GM12878 (cell line): ENCODE results near the gene POFUT1. TPM values are rescaled to one million over a fixed set of nuclear protein-coding genes. Genes with fewer than 3 reads are reported as not detected.

Experiments
- ATAC-seq: fragments of 200-7000 bp; cut with Tn5 transposase; 3 replicates; pipeline ENCODE4 v1.9.1; 2020; ENCODE audit warnings: mild to moderate bottlenecking, moderate library complexity
- BruUV-seq: library from RNA; stranded (reverse); fragments of 400-500 nt; replicated peaks from 2 replicates; lab custom pipeline; 2021; lab: Mats Ljungman, UMichigan
- CTCF ChIA-PET: fragments of 300-600 bp; sonication (Branson Sonifier 250); formaldehyde crosslinking; extraction: SDS; loops from one replicate; lab custom pipeline; 2021; ENCODE audit warnings: inconsistent platforms; lab: Yijun Ruan, JAX
- POLR2A ChIA-PET: fragments of 350-600 bp; formaldehyde crosslinking; extraction: SDS; loops from one replicate; lab custom pipeline; 2021; ENCODE audit warnings: inconsistent platforms; lab: Charles Lee
- RAD21 ChIA-PET: fragments of 300-600 bp; sonication (Branson Sonifier 250); formaldehyde crosslinking; loops from one replicate; lab custom pipeline; 2023; ENCODE audit warnings: antibody characterized with exemption; ENCODE audit not compliant: unreplicated experiment; lab: Charles Lee
- SMC1A ChIA-PET: fragments of 300-600 bp; sonication (Branson Sonifier 250); formaldehyde crosslinking; loops from one replicate; lab custom pipeline; 2023; ENCODE audit not compliant: unreplicated experiment, uncharacterized antibody; lab: Charles Lee
- DNase-seq: peaks from one replicate; pipeline ENCODE4 v3.0.0-alpha.2; 2011; ENCODE audit warnings: low read depth, low spot score
- FAIRE-seq: peaks from 3 replicates; lab custom pipeline; 2011; peaks lifted over from hg19 to GRCh38; lab: Jason Lieb, UNC
- H2AFZ ChIP-seq: 2 replicates; pipeline ENCODE4 v1.6.0; 2011; ENCODE audit warnings: low read depth, low read length, control low read depth; ENCODE audit not compliant: control insufficient read depth
- H3K27ac ChIP-seq: 2 replicates; pipeline ENCODE4 v1.5.1; 2011; ENCODE audit warnings: control low read depth; ENCODE audit not compliant: control insufficient read depth, insufficient read depth
- H3K27me3 ChIP-seq, 2 experiments: replicated peaks in 1 of 2; 2 replicates each; pipeline versions ENCODE4 v1.6.0 to v1.6.1; 2011; ENCODE audit warnings: low read length in 1 of 2; ENCODE audit not compliant: control insufficient read depth in 2 of 2, insufficient read depth in 2 of 2
- H3K36me3 ChIP-seq, 2 experiments: 2 replicates each; pipeline ENCODE4 v1.5.1; 2011; ENCODE audit warnings: low read length in 1 of 2; ENCODE audit not compliant: control insufficient read depth in 2 of 2, insufficient read depth in 2 of 2
- H3K4me1 ChIP-seq: 2 replicates; pipeline ENCODE4 v1.6.1; 2011; ENCODE audit warnings: mild to moderate bottlenecking, low read length, moderate library complexity, mixed read lengths; ENCODE audit not compliant: control insufficient read depth, insufficient read depth
- H3K4me2 ChIP-seq: 2 replicates; pipeline ENCODE4 v1.6.0; 2011; ENCODE audit warnings: control low read depth; ENCODE audit not compliant: control insufficient read depth, insufficient read depth
- H3K4me3 ChIP-seq: fragments of 200-600 bp; sonication (generic); 2 replicates; pipeline ENCODE4 v1.5.1; 2016
- H3K79me2 ChIP-seq: 2 replicates; pipeline ENCODE4 v1.6.0; 2011; ENCODE audit warnings: low read length; ENCODE audit not compliant: control insufficient read depth, insufficient read depth
- H3K9ac ChIP-seq: 2 replicates; pipeline ENCODE4 v1.8.0; 2011; ENCODE audit warnings: low read length, control low read depth, mixed read lengths; ENCODE audit not compliant: control insufficient read depth, insufficient read depth
- H3K9me3 ChIP-seq: replicated peaks from 3 replicates; pipeline ENCODE4 v1.5.1; 2011; ENCODE audit warnings: mild to moderate bottlenecking, low read length; ENCODE audit not compliant: control insufficient read depth, insufficient read depth
- H4K20me1 ChIP-seq: 2 replicates; pipeline ENCODE4 v1.6.0; 2011; ENCODE audit not compliant: control insufficient read depth, insufficient read depth
- GABPA ChIP-seq: IDR thresholded peaks from 2 replicates; pipeline ENCODE4 v1.6.1; 2014; ENCODE audit warnings: antibody characterized with exemption, low read depth, mild to moderate bottlenecking, inconsistent platforms
- MXI1 ChIP-seq: fragments of 150-350 bp; IDR thresholded peaks from 2 replicates; pipeline ENCODE4 v1.6.1; 2011; ENCODE audit warnings: low read depth, mild to moderate bottlenecking, inconsistent platforms, low read length, improper control_type of control experiment
- RELA ChIP-seq: fragments of 450-650 bp; IDR thresholded peaks from 2 replicates; pipeline ENCODE4 v1.8.0; 2014; ENCODE audit warnings: borderline replicate concordance; ENCODE audit not compliant: partially characterized antibody
- SPI1 ChIP-seq: IDR thresholded peaks from 2 replicates; pipeline ENCODE4 v1.6.1; 2011; ENCODE audit warnings: low read depth, mild to moderate bottlenecking, low read length, moderate library complexity, borderline replicate concordance; ENCODE audit not compliant: insufficient read depth
- ZBED1 ChIP-seq: IDR thresholded peaks from 2 replicates; pipeline ENCODE4 v1.6.1; 2016; ENCODE audit warnings: borderline replicate concordance
- ZBTB11 ChIP-seq: fragments of 450-650 bp; formaldehyde crosslinking; IDR thresholded peaks from 2 replicates; pipeline ENCODE4 v1.5.0; 2022; ENCODE audit warnings: mild to moderate bottlenecking, missing genetic modification characterization
- WGBS: methylation state at CpG from one replicate; pipeline ENCODE4 v1.1.6; 2016; ENCODE audit warnings: low lambda C conversion rate; ENCODE audit not compliant: insufficient replicate concordance, insufficient coverage; ENCODE audit errors: missing lambda C conversion rate; 5-methylcytosine and 5-hydroxymethylcytosine counted together
- in situ Hi-C: fragments of 300-500 bp; cut with MboI; formaldehyde crosslinking; loops from 9 replicates; pipeline ENCODE4 v1.14.3; 2018; ENCODE audit warnings: mixed read lengths
- intact Hi-C: fragments of 100-400 bp; cut with micrococcal nuclease; formaldehyde crosslinking; loops from one replicate; pipeline ENCODE4 v1.14.2; 2022; ENCODE audit not compliant: unreplicated experiment
- polyA plus RNA-seq, 11 experiments: library from polyadenylated mRNA; depleted of rRNA in 4 of 11; unstranded in 6 of 11; stranded (reverse) in 5 of 11; fragments of >200 nt; fragmentation: Nextera tagmentation in 4 of 11; fragmentation: Illumina TruSeq in 1 of 11; extraction: Ambion mirVana in 4 of 11; extraction: Trizol in 1 of 11; gene quantifications; 1 replicate in 1 of 11; 2 replicates in 10 of 11; pipeline versions ENCODE4 v1.2.1 to v1.2.3, GENCODE V29; 2011 to 2016; ENCODE audit warnings: inconsistent platforms in 2 of 11, missing spikeins in 2 of 11, low read depth in 1 of 11
- total RNA-seq, 4 experiments: library from RNA; depleted of rRNA in 3 of 4; stranded (reverse); fragments of >200 nt in 3 of 4; fragmentation: Illumina TruSeq in 1 of 4; extraction: Trizol in 1 of 4; gene quantifications; 2 replicates each; pipeline versions ENCODE4 v1.2.1 to v1.2.3, GENCODE V29; 2013 to 2021

The POFUT1 gene
- total and polyA plus RNA-seq, 10 of the 15 experiments (the other 5 are each of a cell fraction or from before 2014, with no cell fraction given) = 2.6 to 33.4 (median 23.1) TPM

DNA sequence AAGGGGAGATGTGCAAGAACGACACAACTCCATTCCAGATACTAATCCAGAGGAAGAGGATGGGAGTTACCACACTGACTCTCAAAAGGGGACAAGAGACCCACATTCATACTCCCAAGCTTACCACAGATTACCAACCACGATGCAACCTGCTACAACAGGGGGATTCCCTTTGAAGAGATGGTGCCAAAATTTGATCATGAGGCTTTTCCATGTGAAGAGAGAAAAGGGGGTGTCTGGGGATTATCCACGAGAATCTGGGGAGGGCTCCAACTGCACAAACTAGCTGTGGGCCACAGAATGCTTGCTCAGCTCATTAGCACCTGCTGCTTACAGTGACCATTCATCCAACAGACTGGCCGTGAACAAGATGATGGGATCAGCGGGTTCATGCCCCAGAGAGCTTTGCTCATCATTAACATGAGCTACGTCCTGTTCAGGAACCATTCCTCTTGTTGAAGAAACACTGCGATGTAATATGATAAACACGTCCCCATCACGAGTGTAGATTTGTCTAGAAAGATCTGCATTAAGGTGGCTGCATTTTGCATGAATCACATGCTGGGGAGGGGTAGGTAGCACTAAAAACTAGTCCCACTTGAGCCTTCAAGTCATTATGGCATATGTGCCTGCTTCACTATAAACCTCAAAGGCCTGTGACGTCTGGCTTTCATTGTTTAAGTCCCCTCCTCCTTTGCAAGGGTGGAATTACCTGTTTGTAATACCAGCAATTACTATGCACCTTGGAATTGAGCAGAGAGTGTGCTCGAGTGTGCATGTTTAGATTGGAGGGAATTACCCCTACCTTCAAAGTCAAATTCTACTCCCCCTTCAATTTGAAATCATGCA, 4.1 kb upstream of the POFUT1 start:
- TF ChIP-seq SPI1 (no peak), ZBED1 (0 out of 2 replicates have a peak, but pooled peaks have one; percentile 31), MXI1 (no peak), GABPA (no peak), ZBTB11 (CRISPR knock-in tag) (no peak), RELA (no peak)
- TF ChIP-seq, all 136 proteins: peak for 1
- POLR2A ChIA-PET = no interaction called here
- no peak for ATAC-seq

More for the DNA sequence above, 4.1 kb upstream of the POFUT1 start:
- in situ Hi-C loops (no loop called here), intact Hi-C loops (no loop called here)
- Histone ChIP-seq H3K27me3 (no peaks in the 10 kb centered on the region), H4K20me1 (no peaks in the 10 kb centered on the region; the same call in 1 of the 2 replicates), H3K4me2 (peak overlapping the region; percentile 85), H3K4me1 (peaks cover 18% of the 10 kb centered on the region), H2AFZ (no peak overlapping the region), H3K9me3 (no peaks in the 10 kb centered on the region), H3K27ac (0 out of 2 replicates have a peak overlapping the region, but pooled peaks have one; percentile 84), H3K9ac (no peak overlapping the region), H3K79me2 (peaks cover 79% of the 10 kb centered on the region), H3K36me3 (peaks cover 7 to 34% of the 10 kb centered on the region in 2 experiments), H3K4me3 (peak overlapping the region; percentile 77)
- 68% methylated on average over 11 of the region's 11 CpGs for WGBS
- DNase-seq (no peak), FAIRE-seq (no peak)
- ChIA-PET CTCF (no interaction called here), RAD21 (interaction anchor here (0.7 kb wide), 1 partner anchor 169 kb away, joined by 3 read pairs; no protein-coding TSS in a partner anchor), SMC1A (interaction anchor here (0.8 to 1.6 kb wide), 7 partner anchors 8 to 209 kb away, joined by 3 to 5 read pairs (median 3); no protein-coding TSS in a partner anchor)
- no TSS peak for BruUV-seq
